ENCODE data around the gene PARD3. TPM values are rescaled to one million over a fixed set of nuclear protein-coding genes. Genes with fewer than 3 reads are reported as not detected.

The PARD3 gene
- total RNA-seq (2014; rRNA removed; shearing (Covaris generic)) = 43.1 and 48.8 TPM in 2 replicates

GRCh38 chr10:34815185-34816084 is at the start of gene PARD3:
TSS of gene PARD3 (minus strand) at chr10:34815296. CDS start at chr10:34814995, 301 bp downstream.

Small RNAs within 50 kb of the gene (small RNA-seq; reads per million reads assigned to genes)
- gene ELOBP4 (not detected), gene RF00019 (not detected), gene RPL37P18 (not detected)

Data from A375 (cell line).